NB4 (cell line): ENCODE data around the gene SPON1.

Experiments
- MYC ChIP-seq: IDR thresholded peaks from 2 replicates; pipeline ENCODE4 v1.6.1; 2011; ENCODE audit warnings: low read depth, low read length
- POLR2A ChIP-seq: IDR thresholded peaks from 2 replicates; pipeline ENCODE4 v1.6.1; 2011; ENCODE audit warnings: mild to moderate bottlenecking; ENCODE audit not compliant: insufficient read length; ENCODE audit errors: extremely low read depth
- TF ChIP-seq, protein P1 (sequence below): IDR thresholded peaks from one replicate; pipeline ENCODE4 v1.5.1; 2012; ENCODE audit warnings: low read depth, low read length

GRCh38 chr11:13966486-13966885 lies 4.0 kb downstream of the SPON1 start:
- TF ChIP-seq, protein P1, sequence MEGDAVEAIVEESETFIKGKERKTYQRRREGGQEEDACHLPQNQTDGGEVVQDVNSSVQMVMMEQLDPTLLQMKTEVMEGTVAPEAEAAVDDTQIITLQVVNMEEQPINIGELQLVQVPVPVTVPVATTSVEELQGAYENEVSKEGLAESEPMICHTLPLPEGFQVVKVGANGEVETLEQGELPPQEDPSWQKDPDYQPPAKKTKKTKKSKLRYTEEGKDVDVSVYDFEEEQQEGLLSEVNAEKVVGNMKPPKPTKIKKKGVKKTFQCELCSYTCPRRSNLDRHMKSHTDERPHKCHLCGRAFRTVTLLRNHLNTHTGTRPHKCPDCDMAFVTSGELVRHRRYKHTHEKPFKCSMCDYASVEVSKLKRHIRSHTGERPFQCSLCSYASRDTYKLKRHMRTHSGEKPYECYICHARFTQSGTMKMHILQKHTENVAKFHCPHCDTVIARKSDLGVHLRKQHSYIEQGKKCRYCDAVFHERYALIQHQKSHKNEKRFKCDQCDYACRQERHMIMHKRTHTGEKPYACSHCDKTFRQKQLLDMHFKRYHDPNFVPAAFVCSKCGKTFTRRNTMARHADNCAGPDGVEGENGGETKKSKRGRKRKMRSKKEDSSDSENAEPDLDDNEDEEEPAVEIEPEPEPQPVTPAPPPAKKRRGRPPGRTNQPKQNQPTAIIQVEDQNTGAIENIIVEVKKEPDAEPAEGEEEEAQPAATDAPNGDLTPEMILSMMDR, result no peak
- TF ChIP-seq POLR2A (no peak), MYC (no peak)
